GM12892 (cell line): Measurements from ENCODE around the gene MYO1D.

ENCODE experiments used
- POLR2A ChIP-seq: IDR thresholded peaks from 2 replicates; pipeline ENCODE4 v1.6.1; 2011; ENCODE audit warnings: low read depth, low read length, control low read depth
- POLR2AphosphoS5 ChIP-seq: IDR thresholded peaks from 2 replicates; pipeline ENCODE4 v1.6.1; 2011; ENCODE audit warnings: low read depth, low read length, control low read depth

- TF ChIP-seq POLR2A, result no peak
- TF ChIP-seq POLR2AphosphoS5, result no peak
These were observed 71.6 kb downstream of the MYO1D start for GRCh38 chr17:32805029-32805976.
